MG63 (cell line): ENCODE results near the gene C19orf25. TPM values are rescaled to one million over a fixed set of nuclear protein-coding genes. Genes with fewer than 3 reads are reported as not detected.

Experiments used
- DNase-seq: peaks from one replicate; pipeline ENCODE4 v3.0.0-alpha.2; 2020
- H3K27me3 ChIP-seq: fragments of 250-450 bp; sonication (Bioruptor Pico); 2 replicates; pipeline ENCODE4 v1.5.1; 2020; ENCODE audit warnings: mild to moderate bottlenecking, moderate library complexity
- H3K36me3 ChIP-seq: fragments of 250-450 bp; sonication (Bioruptor Pico); 2 replicates; pipeline ENCODE4 v1.5.1; 2020; ENCODE audit warnings: mild to moderate bottlenecking, moderate library complexity
- H3K4me3 ChIP-seq: fragments of 250-450 bp; sonication (Bioruptor Pico); 2 replicates; pipeline ENCODE4 v1.5.1; 2020; ENCODE audit warnings: mild to moderate bottlenecking, moderate library complexity
- H3K9me3 ChIP-seq: fragments of 250-450 bp; sonication (Bioruptor Pico); 2 replicates; pipeline ENCODE4 v1.5.1; 2020; ENCODE audit warnings: mild to moderate bottlenecking, moderate library complexity
- total RNA-seq: library from RNA; depleted of rRNA; stranded (reverse); fragments of >200 nt; shearing (Covaris generic); gene quantifications from 2 replicates; pipeline ENCODE4 v1.2.3, GENCODE V29; 2014; ENCODE audit warnings: low replicate concordance

C19orf25 gene
- total RNA-seq, 1 experiment from 2014 or later, result 51.6 TPM

DNA sequence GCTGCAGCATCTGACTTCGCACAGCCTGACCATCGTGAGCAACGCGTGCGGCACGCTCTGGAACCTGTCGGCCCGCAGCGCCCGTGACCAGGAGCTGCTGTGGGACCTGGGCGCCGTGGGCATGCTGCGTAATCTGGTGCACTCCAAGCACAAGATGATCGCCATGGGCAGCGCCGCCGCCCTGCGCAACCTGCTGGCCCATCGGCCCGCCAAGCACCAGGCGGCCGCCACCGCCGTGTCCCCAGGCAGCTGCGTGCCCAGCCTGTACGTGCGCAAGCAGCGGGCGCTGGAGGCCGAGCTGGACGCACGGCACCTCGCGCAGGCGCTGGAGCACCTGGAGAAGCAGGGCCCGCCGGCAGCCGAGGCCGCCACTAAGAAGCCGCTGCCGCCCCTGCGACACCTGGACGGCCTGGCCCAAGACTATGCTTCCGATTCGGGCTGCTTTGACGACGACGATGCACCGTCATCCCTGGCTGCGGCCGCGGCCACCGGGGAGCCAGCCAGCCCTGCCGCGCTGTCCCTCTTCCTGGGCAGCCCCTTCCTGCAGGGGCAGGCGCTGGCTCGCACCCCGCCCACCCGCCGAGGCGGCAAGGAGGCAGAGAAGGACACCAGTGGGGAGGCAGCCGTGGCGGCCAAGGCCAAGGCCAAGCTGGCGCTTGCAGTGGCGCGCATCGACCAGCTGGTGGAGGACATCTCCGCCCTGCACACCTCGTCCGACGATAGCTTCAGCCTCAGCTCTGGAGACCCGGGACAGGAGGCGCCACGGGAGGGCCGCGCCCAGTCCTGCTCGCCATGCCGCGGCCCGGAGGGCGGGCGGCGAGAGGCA, 13.6 kb downstream of the C19orf25 start:
- H3K27me3 ChIP-seq, result no peaks in the 10 kb centered on the region
- no peaks in the 10 kb centered on the region for H3K9me3 ChIP-seq
- H3K4me3 ChIP-seq, result no peak overlapping the region
- no peaks in the 10 kb centered on the region for H3K36me3 ChIP-seq
- DNase-seq, result no peak

DNA sequence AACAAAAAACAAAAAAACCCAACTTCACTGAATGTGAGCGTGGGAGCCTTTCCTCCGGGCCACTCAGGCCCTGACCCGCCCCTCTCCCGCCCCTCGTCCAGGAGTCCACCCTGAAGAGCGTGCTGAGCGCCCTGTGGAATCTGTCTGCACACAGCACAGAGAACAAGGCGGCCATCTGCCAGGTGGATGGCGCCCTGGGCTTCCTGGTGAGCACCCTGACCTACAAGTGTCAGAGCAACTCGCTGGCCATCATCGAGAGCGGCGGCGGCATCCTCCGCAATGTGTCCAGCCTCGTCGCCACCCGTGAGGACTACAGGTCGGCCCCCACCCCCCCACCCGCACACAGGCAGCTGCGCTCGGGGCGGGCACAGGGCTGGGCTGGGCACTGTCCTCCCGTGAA, 17.2 kb downstream of the C19orf25 start:
- H3K27me3 ChIP-seq, result no peaks in the 10 kb centered on the region
- H3K36me3 ChIP-seq, result no peaks in the 10 kb centered on the region
- no peaks in the 10 kb centered on the region for H3K9me3 ChIP-seq
- H3K4me3 ChIP-seq, result no peak overlapping the region
- no peak for DNase-seq

DNA sequence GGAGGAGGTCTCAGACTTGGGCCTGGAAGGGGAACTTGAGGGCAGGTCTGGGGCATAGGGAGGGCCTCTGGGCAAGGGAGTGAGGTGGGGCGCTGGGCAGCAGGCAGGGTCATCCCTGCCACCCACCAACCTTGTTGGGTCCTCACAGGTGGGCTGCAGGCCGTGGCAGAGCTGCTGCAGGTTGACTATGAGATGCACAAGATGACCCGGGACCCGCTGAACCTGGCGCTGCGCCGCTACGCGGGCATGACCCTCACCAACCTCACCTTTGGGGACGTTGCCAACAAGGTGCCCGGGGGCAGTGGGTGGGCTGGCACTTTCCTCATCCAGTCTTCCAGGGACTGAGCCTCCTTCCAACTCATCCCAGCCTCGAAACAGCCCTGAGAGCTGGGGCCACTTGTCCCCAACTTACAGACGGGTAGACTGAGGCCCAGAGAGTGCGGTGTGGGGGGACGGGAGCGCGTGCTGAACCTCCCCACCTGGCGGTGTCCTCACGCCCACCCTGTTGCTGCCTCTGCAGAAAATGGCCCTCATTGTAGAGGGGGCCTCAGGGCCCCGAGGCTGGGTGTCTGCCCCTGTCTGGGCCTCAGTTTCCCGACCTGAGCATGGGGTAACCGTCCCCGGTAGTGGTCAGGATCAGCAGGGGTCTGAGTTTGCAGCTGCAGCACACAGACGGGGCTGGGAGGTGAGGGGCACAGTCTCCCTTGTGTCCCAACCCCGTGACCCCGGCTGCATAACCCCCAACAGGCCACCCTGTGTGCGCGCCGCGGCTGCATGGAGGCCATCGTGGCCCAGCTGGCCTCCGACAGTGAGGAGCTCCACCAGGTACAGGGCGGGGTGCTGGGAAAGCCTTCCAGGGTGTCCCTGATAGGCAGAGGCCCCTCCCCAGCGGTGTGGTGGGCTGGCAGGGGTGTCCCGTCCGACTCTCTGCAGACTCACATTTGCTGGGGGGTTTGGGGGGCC, 18.7 kb downstream of the C19orf25 start:
- no peaks in the 10 kb centered on the region for H3K9me3 ChIP-seq
- H3K4me3 ChIP-seq, result no peak overlapping the region
- H3K36me3 ChIP-seq, result no peaks in the 10 kb centered on the region
- DNase-seq, result no peak
- H3K27me3 ChIP-seq, result 0 out of 2 replicates have a peak, but pooled peaks cover 4% of the 10 kb centered on the region

DNA sequence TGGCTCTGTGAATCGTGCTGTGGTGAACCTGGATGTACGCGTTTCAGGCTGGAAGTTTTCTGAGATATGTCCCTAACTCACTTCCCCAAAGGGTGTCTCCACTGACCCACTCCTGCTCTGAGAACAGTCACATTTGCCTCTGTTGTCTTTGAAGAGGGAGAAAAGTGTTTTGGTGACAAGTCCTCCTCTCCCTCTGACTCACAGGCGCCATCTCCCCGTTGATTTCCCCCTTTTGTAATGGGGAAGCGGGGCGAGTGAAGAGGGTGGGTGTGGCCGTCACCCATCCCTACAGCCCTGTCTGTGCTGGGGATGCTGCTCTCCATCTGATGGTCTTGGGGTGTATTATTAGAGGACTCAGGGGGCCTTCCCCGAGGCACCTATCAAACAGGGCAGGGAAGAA, 19.5 kb downstream of the C19orf25 start:
- DNase-seq, result no peak
- H3K4me3 ChIP-seq, result no peak overlapping the region
- 0 out of 2 replicates have a peak, but pooled peaks cover 4% of the 10 kb centered on the region for H3K27me3 ChIP-seq
- no peaks in the 10 kb centered on the region for H3K9me3 ChIP-seq
- no peaks in the 10 kb centered on the region for H3K36me3 ChIP-seq

DNA sequence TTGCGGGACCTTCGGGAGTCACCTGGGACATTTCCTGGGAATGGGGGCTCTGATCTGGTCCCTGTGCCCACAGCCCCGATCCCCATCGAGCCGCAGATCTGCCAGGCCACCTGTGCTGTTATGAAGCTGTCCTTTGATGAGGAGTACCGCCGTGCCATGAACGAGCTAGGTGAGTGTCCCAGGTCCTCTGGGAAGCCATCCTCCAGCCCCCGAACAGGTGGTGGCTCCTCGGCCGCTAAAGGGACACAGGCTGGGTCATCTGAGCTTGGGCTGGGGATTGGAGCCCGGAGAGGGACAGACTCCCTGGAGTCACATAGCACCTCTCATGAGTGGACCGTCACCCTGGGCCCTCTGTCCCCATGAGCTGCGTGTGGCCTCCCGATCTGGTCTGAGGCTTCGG, 21.1 kb downstream of the C19orf25 start:
- H3K36me3 ChIP-seq, result no peaks in the 10 kb centered on the region
- DNase-seq, result no peak
- H3K27me3 ChIP-seq, result 0 out of 2 replicates have a peak, but pooled peaks cover 4% of the 10 kb centered on the region
- H3K4me3 ChIP-seq, result no peak overlapping the region
- no peaks in the 10 kb centered on the region for H3K9me3 ChIP-seq

DNA sequence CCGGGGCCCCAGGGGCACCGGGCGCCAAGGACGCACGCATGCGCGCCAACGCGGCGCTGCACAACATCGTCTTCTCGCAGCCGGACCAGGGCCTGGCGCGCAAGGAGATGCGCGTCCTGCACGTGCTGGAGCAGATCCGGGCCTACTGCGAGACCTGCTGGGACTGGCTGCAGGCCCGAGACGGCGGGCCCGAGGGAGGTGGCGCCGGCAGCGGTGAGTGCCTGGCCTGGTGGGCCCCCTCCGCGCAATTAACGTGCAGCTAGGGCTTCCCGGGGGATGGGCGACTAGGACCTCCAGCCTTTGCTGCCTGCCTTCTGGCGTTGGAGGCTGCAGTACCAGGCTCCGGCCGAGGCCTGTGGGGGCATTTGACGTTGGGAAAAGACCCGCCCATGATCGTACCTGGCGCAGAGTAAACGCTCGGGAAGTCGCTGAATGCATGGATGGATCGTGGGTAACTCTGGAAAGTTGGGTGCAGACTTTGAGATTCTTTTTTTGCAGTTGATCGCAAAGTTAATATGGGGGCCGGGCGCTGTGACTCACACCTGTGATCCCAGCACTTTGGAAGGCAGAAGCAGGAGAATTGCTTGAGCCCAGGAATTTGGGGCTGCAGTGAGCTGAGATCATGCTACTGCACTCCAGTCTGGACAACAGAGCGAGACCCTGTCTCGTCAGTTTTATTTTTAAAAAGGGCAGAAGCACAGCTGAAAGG, 21.8 kb downstream of the C19orf25 start:
- H3K9me3 ChIP-seq, result no peaks in the 10 kb centered on the region
- no peak for DNase-seq
- H3K36me3 ChIP-seq, result no peaks in the 10 kb centered on the region
- H3K4me3 ChIP-seq, result no peak overlapping the region
- H3K27me3 ChIP-seq, result 0 out of 2 replicates have a peak, but pooled peaks cover 4% of the 10 kb centered on the region

DNA sequence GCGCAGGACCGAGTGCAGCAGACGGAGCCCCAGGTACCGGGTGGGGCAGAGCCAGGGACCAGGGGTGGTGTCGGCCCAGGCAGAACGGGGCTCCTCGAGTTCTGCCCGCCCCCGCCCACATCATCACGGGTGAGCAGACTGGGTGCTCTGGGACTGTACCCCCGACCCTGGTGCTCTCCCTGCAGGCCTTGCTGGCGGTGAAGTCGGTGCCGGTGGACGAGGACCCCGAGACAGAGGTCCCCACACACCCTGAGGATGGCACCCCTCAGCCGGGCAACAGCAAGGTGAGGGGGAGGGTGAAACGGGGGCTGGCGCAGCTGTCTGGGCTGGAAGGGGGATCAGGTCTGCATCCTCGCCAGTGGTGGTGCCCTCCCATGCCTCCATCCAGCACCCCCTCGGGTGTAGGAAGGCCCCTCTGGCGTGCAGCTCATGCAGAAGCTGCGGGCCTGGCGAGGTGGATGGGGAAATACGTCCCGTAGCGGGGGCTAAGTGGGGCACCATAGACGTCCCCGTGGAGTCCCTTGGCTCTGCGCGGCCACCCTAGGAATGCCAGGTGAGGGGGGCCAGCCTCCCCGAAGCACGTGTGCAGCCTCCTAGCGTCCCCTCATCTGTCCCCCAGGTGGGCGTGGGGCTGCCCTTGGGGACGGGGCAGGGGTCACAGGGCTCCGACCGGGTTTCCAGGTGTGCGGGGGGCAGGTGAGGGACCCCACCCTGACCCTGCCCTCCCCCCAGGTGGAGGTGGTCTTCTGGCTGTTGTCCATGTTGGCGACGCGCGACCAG, 22.7 kb downstream of the C19orf25 start:
- no peak overlapping the region for H3K4me3 ChIP-seq
- DNase-seq, result no peak
- 0 out of 2 replicates have a peak, but pooled peaks cover 4% of the 10 kb centered on the region for H3K27me3 ChIP-seq

DNA sequence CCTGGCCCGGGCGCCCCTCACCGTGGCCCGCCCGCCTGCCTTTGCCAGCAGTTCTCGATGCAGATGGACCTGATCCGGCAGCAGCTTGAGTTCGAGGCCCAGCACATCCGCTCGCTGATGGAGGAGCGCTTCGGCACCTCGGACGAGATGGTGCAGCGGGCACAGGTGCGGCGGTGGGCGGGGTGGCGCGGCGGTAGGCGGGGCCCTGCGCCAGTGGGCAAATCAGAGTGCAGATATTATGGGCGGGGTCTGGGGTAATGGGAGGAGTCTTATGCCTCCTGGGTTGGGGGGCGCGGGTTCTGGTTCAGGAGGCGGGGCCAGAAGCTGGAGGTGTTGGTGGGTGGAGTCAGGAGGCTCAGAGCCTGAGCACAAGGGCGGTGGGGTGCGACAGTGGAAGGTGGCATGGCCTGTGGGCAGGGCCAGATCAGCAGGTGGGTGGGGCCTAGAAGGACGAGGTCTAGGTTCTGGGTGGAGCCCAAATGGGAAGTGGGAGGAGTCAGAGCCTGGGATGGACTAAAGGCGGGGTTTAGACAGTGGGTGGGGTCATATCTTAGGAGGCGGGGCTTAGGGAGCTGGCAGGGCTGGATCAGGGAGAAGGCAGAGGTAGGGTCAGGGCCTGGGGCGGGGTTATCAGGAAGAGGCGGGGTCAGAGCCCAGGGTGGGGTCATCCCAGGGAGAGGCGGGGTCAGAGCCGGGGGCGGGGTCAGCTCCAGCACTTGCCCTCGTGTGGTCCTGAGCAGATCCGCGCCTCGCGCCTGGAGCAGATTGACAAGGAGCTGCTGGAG, 23.5 kb downstream of the C19orf25 start:
- Histone ChIP-seq H3K27me3 (0 out of 2 replicates have a peak, but pooled peaks cover 4% of the 10 kb centered on the region), H3K4me3 (no peak overlapping the region), H3K36me3 (no peaks in the 10 kb centered on the region), H3K9me3 (no peaks in the 10 kb centered on the region)
- peak; percentile 66 for DNase-seq

More for the DNA sequence above, 22.7 kb downstream of the C19orf25 start:
- Histone ChIP-seq H3K36me3 (no peaks in the 10 kb centered on the region), H3K9me3 (no peaks in the 10 kb centered on the region)

DNA sequence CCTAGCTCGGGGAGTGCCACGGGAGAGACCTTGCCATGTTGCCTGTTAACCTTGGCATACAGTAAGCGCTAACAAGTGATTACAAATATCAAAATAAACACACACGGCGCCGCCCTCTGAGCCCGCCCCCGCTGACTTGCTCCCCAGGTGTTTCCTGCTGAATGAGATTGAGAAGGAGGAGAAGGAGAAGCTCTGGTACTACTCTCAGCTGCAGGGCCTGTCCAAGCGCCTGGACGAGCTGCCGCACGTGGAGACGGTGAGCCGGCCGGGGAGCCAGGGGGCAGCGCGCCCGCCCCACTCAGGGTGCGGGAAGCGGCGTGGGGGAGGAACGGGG, 24.0 kb downstream of the C19orf25 start:
- no peak overlapping the region for H3K4me3 ChIP-seq
- H3K36me3 ChIP-seq, result no peaks in the 10 kb centered on the region
- H3K9me3 ChIP-seq, result no peaks in the 10 kb centered on the region
- H3K27me3 ChIP-seq, result 0 out of 2 replicates have a peak, but pooled peaks cover 4% of the 10 kb centered on the region
- peak; percentile 44 for DNase-seq

DNA sequence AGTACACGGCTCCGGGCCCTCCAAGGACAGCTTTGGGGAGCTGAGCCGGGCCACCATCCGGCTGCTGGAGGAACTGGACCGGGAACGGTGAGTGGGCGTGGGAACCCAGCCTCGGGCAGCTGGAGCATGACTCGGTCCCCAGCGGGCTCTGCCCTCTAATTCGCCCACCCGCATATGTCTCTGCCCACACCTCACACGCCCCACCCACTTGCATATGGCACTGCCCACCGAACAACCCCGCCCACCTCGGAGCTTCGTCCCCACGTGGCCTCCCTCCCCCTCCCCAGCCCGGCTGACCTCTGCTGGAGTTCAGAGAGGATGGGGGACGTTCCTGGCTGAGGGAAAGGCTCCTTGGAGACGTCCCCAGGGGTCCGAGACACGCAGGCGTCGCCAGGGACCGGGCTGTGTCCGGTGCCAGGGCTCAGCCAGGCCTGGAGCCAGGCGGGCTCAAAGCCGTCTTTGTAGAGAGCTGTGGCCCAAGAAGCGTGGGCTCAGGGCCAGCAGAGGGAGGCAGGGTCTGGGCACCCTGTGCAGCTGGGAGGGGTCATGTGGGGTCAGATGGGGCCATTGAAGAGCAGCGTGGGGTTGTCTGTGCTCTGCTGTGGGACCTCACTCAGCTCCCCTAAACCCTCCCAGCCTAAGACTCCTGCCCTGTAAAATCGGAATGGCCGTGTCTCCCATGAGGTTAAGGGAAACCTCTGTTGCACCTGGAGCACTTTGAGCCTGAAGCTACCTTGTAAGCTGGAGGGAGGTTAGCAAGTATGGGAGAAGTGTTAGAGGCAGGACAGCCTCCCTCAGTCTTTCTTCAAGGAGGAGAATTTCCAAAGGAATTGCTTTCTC, 25.3 kb downstream of the C19orf25 start:
- Histone ChIP-seq H3K27me3 (0 out of 2 replicates have a peak, but pooled peaks cover 4% of the 10 kb centered on the region), H3K4me3 (no peak overlapping the region), H3K9me3 (no peaks in the 10 kb centered on the region), H3K36me3 (no peaks in the 10 kb centered on the region)
- peak; percentile 81 for DNase-seq

DNA sequence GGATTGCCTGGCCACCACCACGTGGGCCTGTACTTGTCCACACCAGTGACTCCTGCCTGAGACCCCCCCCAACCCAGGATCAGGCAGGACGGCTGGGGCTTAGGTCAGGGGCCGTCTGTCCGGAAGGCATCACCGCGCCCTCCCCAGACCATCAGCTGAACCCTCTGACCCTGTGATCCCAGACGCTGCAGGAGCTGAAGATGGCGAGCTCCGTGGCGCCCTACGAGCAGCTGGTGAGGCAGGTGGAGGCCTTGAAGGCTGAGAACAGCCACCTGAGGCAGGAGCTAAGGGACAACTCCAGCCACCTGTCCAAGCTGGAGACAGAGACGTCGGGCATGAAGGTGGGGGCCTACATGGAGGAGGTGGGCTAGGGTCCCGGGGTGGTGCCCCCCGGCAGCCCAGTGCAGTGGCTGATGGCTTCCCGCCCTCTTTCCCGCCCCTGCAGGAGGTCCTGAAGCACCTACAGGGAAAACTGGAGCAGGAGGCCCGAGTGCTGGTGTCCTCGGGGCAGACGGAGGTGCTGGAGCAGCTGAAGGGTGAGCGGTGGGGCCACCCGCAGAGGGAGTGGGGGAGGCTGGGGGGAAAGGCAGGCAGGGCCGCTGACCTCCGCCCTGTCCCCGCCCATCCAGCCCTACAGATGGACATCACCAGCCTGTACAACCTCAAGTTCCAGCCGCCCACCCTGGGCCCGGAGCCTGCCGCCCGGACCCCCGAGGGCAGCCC, 26.1 kb downstream of the C19orf25 start:
- no peaks in the 10 kb centered on the region for H3K9me3 ChIP-seq
- no peak for DNase-seq
- no peak overlapping the region for H3K4me3 ChIP-seq
- H3K27me3 ChIP-seq, result 0 out of 2 replicates have a peak, but pooled peaks cover 4% of the 10 kb centered on the region
- no peaks in the 10 kb centered on the region for H3K36me3 ChIP-seq

DNA sequence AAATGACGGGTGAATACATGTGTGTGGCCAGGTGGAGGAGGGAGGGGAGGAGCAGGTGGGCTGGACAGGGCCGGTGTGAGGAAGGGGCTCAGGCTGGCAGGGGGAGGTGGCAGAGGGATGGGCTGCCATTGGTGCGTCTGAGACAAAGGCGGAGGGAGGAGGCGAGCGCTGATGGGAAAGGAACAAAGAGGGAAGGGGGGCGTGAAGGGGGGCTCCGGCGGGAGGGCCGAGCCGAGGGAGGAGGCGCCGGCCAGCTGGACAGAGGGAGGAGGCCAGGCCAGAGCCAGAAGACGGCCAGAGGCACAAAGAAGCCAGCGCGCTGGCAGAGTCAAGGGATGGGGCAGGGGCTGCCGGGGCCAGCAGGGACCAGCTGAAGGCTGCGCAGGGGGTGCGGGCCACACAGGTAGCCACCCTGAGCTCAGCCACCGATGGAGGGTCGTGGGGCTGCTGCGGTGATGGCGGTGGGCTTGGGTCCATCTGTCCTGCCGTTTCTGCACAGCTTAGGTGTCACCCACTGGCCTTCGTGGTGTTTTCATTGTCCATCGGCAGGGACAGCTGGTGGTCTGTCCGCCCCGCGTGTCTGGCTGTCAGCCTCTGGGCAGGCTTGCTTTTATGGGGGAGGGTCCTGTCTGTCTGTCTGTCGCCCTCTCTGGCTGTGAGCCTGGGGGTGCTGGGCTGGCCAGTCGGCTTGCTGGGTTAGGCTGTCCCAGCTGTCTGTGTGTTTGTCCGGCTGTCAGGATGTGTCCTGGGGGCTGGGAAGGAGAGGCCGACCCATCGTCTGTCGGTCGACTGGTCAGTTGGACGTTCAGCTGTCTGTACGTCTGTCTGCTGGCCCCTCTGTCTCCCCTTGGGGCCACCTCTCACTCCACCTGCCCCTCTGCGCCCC, 26.9 kb downstream of the C19orf25 start:
- H3K27me3 ChIP-seq, result 0 out of 2 replicates have a peak, but pooled peaks cover 4% of the 10 kb centered on the region
- no peaks in the 10 kb centered on the region for H3K36me3 ChIP-seq
- no peak for DNase-seq

More for the DNA sequence above, 26.9 kb downstream of the C19orf25 start:
- Histone ChIP-seq H3K4me3 (no peak overlapping the region), H3K9me3 (no peaks in the 10 kb centered on the region)
